HCT116 (cell line): ENCODE measurements around the gene SLC26A9. TPM values are rescaled to one million over a fixed set of nuclear protein-coding genes. Genes with fewer than 3 reads are reported as not detected.

Experiments used
- ATAC-seq: fragments of 200-7000 bp; cut with Tn5 transposase; 2 replicates; pipeline ENCODE4 v1.9.1; 2020; ENCODE audit warnings: mild to moderate bottlenecking, moderate library complexity
- BruUV-seq: library from RNA; stranded (reverse); fragments of 400-500 nt; replicated peaks from 2 replicates; lab custom pipeline; 2021; lab: Mats Ljungman, UMichigan
- CTCF ChIA-PET: fragments of 300-600 bp; sonication (Branson Sonifier 250); formaldehyde crosslinking; loops from one replicate; lab custom pipeline; 2021; ENCODE audit warnings: antibody characterized with exemption; lab: Charles Lee
- POLR2A ChIA-PET: fragments of 300-600, 350-600 bp; sonication (Branson Sonifier 250); formaldehyde crosslinking; loops from one replicate; lab custom pipeline; 2021; ENCODE audit warnings: antibody characterized with exemption; lab: Charles Lee
- RAD21 ChIA-PET, 2 experiments: fragments of 300-600 bp; sonication (Branson Sonifier 250); formaldehyde crosslinking; loops; one replicate each; lab custom pipeline; 2023; ENCODE audit warnings: low total read pairs in 2 of 2; ENCODE audit not compliant: uncharacterized antibody in 2 of 2, unreplicated experiment in 2 of 2, low non-redundant PET in 1 of 2; lab: Charles Lee
- DNase-seq: peaks from one replicate; pipeline ENCODE4 v3.0.0-alpha.2; 2010; ENCODE audit warnings: low read depth, low spot score
- H2AFZ ChIP-seq: fragments of 200-600 bp; shearing (Covaris generic), sonication (generic); 2 replicates; pipeline ENCODE4 v1.6.1; 2017; ENCODE audit warnings: low read depth, mixed run types, mixed read lengths, antibody characterized with exemption, low read length; ENCODE audit not compliant: poor library complexity, severe bottlenecking
- H3K27ac ChIP-seq: 2 replicates; pipeline ENCODE4 v1.5.1; 2012; ENCODE audit warnings: low read depth, low read length
- H3K27me3 ChIP-seq: fragments of 200-600 bp; sonication (generic); 2 replicates; pipeline ENCODE4 v1.6.1; 2016; ENCODE audit warnings: mixed run types, low read length, mixed read lengths; ENCODE audit not compliant: insufficient read depth
- H3K36me3 ChIP-seq, 2 experiments: fragments of 200-500 bp in 1 of 2; fragments of 200-600 bp in 1 of 2; sonication (Bioruptor generic) in 1 of 2; sonication (generic) in 1 of 2; 2 replicates each; pipeline versions ENCODE4 v1.5.1 to v1.6.1; 2014 to 2016; ENCODE audit warnings: low read length in 2 of 2, inconsistent platforms in 1 of 2, mixed read lengths in 1 of 2, mixed run types in 1 of 2; ENCODE audit not compliant: insufficient read depth in 2 of 2, control insufficient read depth in 1 of 2
- H3K4me1 ChIP-seq, 2 experiments: fragments of 200-600 bp in 1 of 2; sonication (generic) in 1 of 2; 2 replicates each; pipeline versions ENCODE4 v1.5.1 to v1.6.1; 2012 to 2017; ENCODE audit warnings: low read length in 2 of 2, inconsistent platforms in 1 of 2, mild to moderate bottlenecking in 1 of 2, mixed read lengths in 1 of 2, mixed run types in 1 of 2, moderate library complexity in 1 of 2; ENCODE audit not compliant: insufficient read depth in 2 of 2, control insufficient read depth in 1 of 2
- H3K4me2 ChIP-seq: fragments of 200-600 bp; sonication (generic); 2 replicates; pipeline ENCODE4 v1.6.1; 2017; ENCODE audit warnings: mixed run types, low read length, mixed read lengths
- H3K4me3 ChIP-seq, 2 experiments: fragments of 200-600 bp in 1 of 2; sonication (generic) in 1 of 2; replicated peaks in 1 of 2; 2 replicates each; pipeline ENCODE4 v1.5.1; 2011 to 2016; ENCODE audit warnings: low read length in 2 of 2, control low read depth in 1 of 2, low read depth in 1 of 2, mild to moderate bottlenecking in 1 of 2, mixed read lengths in 1 of 2, mixed run types in 1 of 2
- H3K79me2 ChIP-seq: fragments of 200-600 bp; sonication (generic); 2 replicates; pipeline ENCODE4 v1.6.1; 2017; ENCODE audit warnings: mild to moderate bottlenecking, mixed run types, low read length, moderate library complexity, mixed read lengths; ENCODE audit not compliant: insufficient read depth
- H3K9ac ChIP-seq: fragments of 200-600 bp; sonication (generic); 2 replicates; pipeline ENCODE4 v1.6.1; 2016; ENCODE audit warnings: low read length, mixed read lengths
- H3K9me2 ChIP-seq: fragments of 200-600 bp; sonication (generic), shearing (Covaris generic); 2 replicates; pipeline ENCODE4 v1.6.1; 2017; ENCODE audit warnings: mixed run types, mild to moderate bottlenecking, moderate library complexity; ENCODE audit not compliant: insufficient read depth
- H3K9me3 ChIP-seq, 2 experiments: fragments of 200-500 bp in 1 of 2; fragments of 200-600 bp in 1 of 2; sonication (Bioruptor generic) in 1 of 2; sonication (generic) in 1 of 2; 2 replicates each; pipeline ENCODE4 v1.6.1; 2014 to 2017; ENCODE audit warnings: low read length in 2 of 2, mixed read lengths in 2 of 2, inconsistent platforms in 1 of 2, low read depth in 1 of 2, mild to moderate bottlenecking in 1 of 2, mixed run types in 1 of 2, moderate library complexity in 1 of 2; ENCODE audit not compliant: control insufficient read depth in 1 of 2, insufficient read depth in 1 of 2
- H4K20me1 ChIP-seq: fragments of 200-600 bp; sonication (generic), shearing (Covaris generic); 2 replicates; pipeline ENCODE4 v1.6.1; 2017; ENCODE audit warnings: mixed run types, mild to moderate bottlenecking, moderate library complexity; ENCODE audit not compliant: insufficient read depth
- ELF1 ChIP-seq: IDR thresholded peaks from 2 replicates; pipeline ENCODE4 v1.6.1; 2012; ENCODE audit warnings: low read depth, borderline replicate concordance
- FOSL1 ChIP-seq: IDR thresholded peaks from 2 replicates; pipeline ENCODE4 v1.6.1; 2012; ENCODE audit warnings: low read depth
- POLR2A ChIP-seq: IDR thresholded peaks from 2 replicates; pipeline ENCODE4 v1.7.0; 2011; ENCODE audit warnings: borderline replicate concordance; ENCODE audit not compliant: insufficient read depth, insufficient read length; ENCODE audit errors: extremely low read depth
- RAD21 ChIP-seq: IDR thresholded peaks from 2 replicates; pipeline ENCODE4 v1.6.1; 2012; ENCODE audit warnings: low read depth, mild to moderate bottlenecking
- TCF7L2 ChIP-seq: IDR thresholded peaks from 2 replicates; pipeline ENCODE4 v1.7.0; 2011; ENCODE audit warnings: borderline replicate concordance, inconsistent platforms; ENCODE audit not compliant: insufficient read depth, insufficient read length; ENCODE audit errors: extremely low read depth
- ZFX ChIP-seq: fragments of 450-650 bp; IDR thresholded peaks from 2 replicates; pipeline ENCODE4 v1.6.1; 2017
- intact Hi-C: fragments of 100-400 bp; cut with micrococcal nuclease; formaldehyde crosslinking; loops from 2 replicates; pipeline ENCODE4 v1.10.0; 2022
- total RNA-seq: library from RNA; stranded (reverse); gene quantifications from one replicate; pipeline ENCODE4 v1.2.1, GENCODE V29; 2021; ENCODE audit not compliant: unreplicated experiment
- TF ChIP-seq, protein P1 (sequence below), 3 experiments: fragments of 200-600 bp in 1 of 3; sonication (generic) in 1 of 3; IDR thresholded peaks in 2 of 3; conservative IDR thresholded peaks in 1 of 3; 2 replicates each; pipeline ENCODE4 v1.5.1; 2012 to 2017; ENCODE audit warnings: low read depth in 2 of 3, low read length in 2 of 3, antibody characterized with exemption in 1 of 3, borderline replicate concordance in 1 of 3, control low read depth in 1 of 3, mild to moderate bottlenecking in 1 of 3, mixed read lengths in 1 of 3, mixed run types in 1 of 3, moderate library complexity in 1 of 3; ENCODE audit not compliant: insufficient read depth in 1 of 3

SLC26A9 gene
- total RNA-seq, 1 experiment from 2014 or later: not detected

DNA sequence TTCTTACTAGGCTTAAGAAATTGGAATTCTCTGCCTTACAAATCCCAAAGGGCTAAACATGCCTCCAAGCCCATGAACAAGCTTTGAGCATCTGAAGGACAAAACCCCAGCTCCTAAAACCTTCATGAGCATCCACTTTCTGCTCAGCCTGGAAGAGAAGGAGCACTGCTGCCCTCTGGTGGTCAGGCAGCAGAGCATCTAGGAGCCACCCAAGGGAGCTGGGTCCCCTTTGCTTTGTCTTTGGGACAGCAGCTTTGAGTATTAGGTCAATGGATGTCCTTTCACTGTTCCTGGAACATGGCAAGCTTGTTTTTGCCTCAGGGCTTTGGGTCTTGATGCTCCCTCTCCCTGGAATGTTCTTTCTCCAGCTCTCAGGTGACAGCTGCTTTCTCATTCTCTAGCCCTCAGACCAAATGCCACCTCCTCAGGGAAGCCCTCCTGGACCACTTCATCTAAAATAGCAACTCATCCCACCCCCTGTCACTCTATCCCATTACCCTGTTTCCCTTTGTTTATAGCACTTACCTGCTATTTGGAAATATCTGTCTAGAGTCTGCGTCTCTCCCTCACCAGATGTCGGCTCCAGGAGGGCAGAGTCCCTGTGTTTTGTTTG lies 34.3 kb upstream of the SLC26A9 start:
- BruUV-seq: no TSS peak
- intact Hi-C loops: loop anchor here (1.0 to 5.0 kb wide), 4 partner anchors 58 to 385 kb away; no protein-coding TSS in a partner anchor
- Histone ChIP-seq H3K4me1 (peaks cover 6 to 10% of the 10 kb centered on the region in 2 experiments; a peak in 3 of 4 replicates), H3K36me3 (no peaks in the 10 kb centered on the region), H3K79me2 (no peaks in the 10 kb centered on the region), H3K9me2 (no peaks in the 10 kb centered on the region), H3K27me3 (no peaks in the 10 kb centered on the region), H3K9me3 (no peaks in the 10 kb centered on the region), H2AFZ (no peak overlapping the region), H3K4me3 (no peak overlapping the region), H3K9ac (no peak overlapping the region), H3K4me2 (peak overlapping the region; percentile 2; the same call in 1 of the 2 replicates), H3K27ac (no peak overlapping the region), H4K20me1 (no peaks in the 10 kb centered on the region)
- ChIA-PET RAD21 (interaction anchor here (0.6 to 2.9 kb wide), 16 partner anchors 27 to 386 kb away, joined by 3 to 75 read pairs (median 5); partner anchors contain the start of gene NUCKS1 (in 1 of the 2)), CTCF (interaction anchor here (0.6 to 6.6 kb wide), 52 partner anchors 9 to 448 kb away, joined by 3 to 339 read pairs (median 5); no protein-coding TSS in a partner anchor), POLR2A (interaction anchor here (0.6 to 2.5 kb wide), 3 partner anchors 59 to 318 kb away, joined by 3 to 17 read pairs (median 7); no protein-coding TSS in a partner anchor)
- ATAC-seq: peak; percentile 94
- DNase-seq: peak; percentile 68
- TF ChIP-seq POLR2A (no peak), ELF1 (no peak), FOSL1 (no peak), RAD21 (peak; percentile 98), ZFX (no peak), TCF7L2 (no peak)
- TF ChIP-seq, protein P1, sequence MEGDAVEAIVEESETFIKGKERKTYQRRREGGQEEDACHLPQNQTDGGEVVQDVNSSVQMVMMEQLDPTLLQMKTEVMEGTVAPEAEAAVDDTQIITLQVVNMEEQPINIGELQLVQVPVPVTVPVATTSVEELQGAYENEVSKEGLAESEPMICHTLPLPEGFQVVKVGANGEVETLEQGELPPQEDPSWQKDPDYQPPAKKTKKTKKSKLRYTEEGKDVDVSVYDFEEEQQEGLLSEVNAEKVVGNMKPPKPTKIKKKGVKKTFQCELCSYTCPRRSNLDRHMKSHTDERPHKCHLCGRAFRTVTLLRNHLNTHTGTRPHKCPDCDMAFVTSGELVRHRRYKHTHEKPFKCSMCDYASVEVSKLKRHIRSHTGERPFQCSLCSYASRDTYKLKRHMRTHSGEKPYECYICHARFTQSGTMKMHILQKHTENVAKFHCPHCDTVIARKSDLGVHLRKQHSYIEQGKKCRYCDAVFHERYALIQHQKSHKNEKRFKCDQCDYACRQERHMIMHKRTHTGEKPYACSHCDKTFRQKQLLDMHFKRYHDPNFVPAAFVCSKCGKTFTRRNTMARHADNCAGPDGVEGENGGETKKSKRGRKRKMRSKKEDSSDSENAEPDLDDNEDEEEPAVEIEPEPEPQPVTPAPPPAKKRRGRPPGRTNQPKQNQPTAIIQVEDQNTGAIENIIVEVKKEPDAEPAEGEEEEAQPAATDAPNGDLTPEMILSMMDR (IDR thresholded peaks at IDR 0.05 in 2 of 3, conservative IDR thresholded peaks at IDR 0.05 in 1 of 3; ENCODE audit: borderline replicate concordance in 1 of 3, insufficient read depth in 1 of 3, low read depth in 2 of 3, low read length in 2 of 3): peak; percentile 96 to 98 (median 97)
